ENCODE measurements around the gene VPS51. TPM values are rescaled to one million over a fixed set of nuclear protein-coding genes. Genes with fewer than 3 reads are reported as not detected.
"Not testable (repeated sequence)": the region's sequence is repeated elsewhere in the genome, so short reads cannot be mapped to it uniquely, and the experiment has no call there.

Gene VPS51
- total RNA-seq, 1 experiment from 2014 or later = 117 TPM

- Histone ChIP-seq H3K36me3 (peaks cover 39% of the 10 kb centered on the region), H3K9me3 (no peaks in the 10 kb centered on the region; the same call in 1 of the 2 replicates), H3K4me3 (peak overlapping the region; percentile 97), H3K27me3 (no peaks in the 10 kb centered on the region; the same call in 1 of the 2 replicates)
- no peak for DNase-seq
Observed at GRCh38 chr11:65133724-65134123, 37.7 kb downstream of the VPS51 start.

- H3K9me3 ChIP-seq = no peaks in the 10 kb centered on the region; the same call in 1 of the 2 replicates
- peak; percentile 90 for DNase-seq
- peak within 1 kb of the TSS; percentile 97 for H3K4me3 ChIP-seq
- peaks cover 36% of the 10 kb centered on the region for H3K36me3 ChIP-seq
- H3K27me3 ChIP-seq = no peaks in the 10 kb centered on the region; the same call in 1 of the 2 replicates
Observed at GRCh38 chr11:65134240-65134951, 38.4 kb downstream of the VPS51 start, which contains the start of gene SYVN1. Gene SYVN1 (minus strand): TSS chr11:65134519. CDS start chr11:65133601, 918 bp downstream.

DNA sequence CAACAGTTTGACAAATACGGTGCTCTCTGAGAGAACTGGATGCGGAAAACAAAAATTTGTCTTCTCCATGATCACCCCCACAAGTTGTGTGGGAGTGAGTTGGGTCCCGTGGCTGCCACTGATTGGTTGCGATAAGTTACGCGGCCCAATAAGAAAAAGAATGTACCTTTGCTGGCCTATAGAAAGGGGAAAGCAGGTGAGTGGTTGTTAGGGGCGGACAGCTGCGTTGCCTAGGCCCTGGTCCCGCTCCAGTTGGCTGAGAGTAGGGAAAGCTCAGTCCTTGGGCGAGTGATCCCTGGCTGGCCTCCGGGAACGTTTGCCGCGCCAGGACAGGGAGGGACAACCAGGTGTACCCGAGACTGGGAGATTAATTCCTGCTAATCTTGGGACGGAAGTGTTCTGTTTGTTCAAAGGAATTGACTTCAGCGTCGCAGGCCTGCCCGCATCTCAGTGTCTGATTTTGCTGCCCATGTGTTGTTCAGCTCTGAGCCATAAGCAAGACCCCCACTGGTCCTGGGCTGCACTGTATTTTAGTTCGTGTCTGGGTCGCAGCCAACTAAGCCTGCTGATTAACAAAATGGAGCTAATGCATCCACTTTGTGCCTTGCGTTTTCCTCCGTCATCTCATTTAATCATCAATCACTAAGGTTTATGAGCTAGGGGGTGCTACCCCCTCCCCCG lies 39.1 kb downstream of the VPS51 start:
- H3K36me3 ChIP-seq = peaks cover 35% of the 10 kb centered on the region
- peak; percentile 94 for DNase-seq
- H3K4me3 ChIP-seq = peak overlapping the region; percentile 97
- H3K27me3 ChIP-seq = peaks cover 2% of the 10 kb centered on the region
- H3K9me3 ChIP-seq = no peaks in the 10 kb centered on the region; the same call in 1 of the 2 replicates

DNA sequence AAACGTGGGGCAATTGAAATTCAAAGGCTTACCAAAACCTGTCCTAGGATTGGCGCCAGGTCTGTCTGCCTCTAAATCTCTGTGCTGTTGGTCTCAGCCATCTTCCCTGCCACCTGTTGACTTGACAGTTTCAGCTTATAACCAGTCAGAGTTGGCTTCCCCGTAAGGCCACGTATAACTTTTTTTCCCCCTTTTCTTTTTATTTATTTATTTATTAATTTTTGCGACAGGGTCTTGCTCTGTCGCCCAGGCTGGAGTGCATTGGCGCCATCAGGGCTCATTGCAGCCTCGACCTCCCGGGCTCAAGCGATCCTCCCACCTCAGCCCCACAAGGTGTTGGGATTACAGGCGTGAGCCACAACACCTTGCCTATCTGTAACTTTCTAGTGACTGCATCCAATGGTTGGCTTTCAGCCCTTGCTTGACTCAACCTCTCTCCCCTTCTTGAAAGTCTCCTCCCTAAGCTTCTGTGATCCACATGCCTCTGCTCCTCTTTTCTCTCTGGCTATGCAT lies 39.7 kb downstream of the VPS51 start:
- Histone ChIP-seq H3K9me3 (no peaks in the 10 kb centered on the region; the same call in 1 of the 2 replicates), H3K27me3 (peaks cover 8% of the 10 kb centered on the region), H3K4me3 (peak overlapping the region; percentile 97), H3K36me3 (peaks cover 34% of the 10 kb centered on the region)
- no peak for DNase-seq

GRCh38 chr11:65136515-65137096 lies 40.6 kb downstream of the VPS51 start:
- H3K9me3 ChIP-seq = no peaks in the 10 kb centered on the region; the same call in 1 of the 2 replicates

DNA sequence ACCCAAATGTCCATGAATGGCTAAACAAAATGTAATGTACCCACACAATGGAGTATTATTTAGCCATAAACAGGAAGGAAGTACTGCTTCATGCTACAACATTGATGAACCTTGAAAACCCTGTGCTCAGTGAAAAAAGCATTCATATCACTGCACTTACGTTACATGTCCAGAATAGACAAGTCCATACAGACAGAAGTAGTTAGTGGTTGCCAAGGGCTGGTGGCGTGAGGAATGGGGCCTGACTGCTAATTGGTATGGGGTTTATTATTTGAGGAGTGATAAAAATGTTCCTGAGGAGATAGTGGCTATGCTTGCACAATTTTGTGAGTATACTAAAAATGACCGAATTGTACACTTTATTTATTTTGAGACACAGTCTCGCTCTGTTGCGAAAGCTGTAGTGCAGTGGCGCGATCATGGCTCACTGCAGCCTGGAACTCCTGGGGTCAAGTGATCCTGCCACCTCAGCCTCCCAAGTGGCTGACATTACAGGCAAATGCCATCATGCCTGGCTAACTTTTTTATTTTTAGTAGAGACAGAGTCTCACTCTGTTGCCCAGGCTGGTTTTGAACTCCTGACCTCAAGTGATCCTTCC lies 46.0 kb downstream of the VPS51 start:
- no peaks in the 10 kb centered on the region; the same call in 1 of the 2 replicates for H3K9me3 ChIP-seq
- no peaks in the 10 kb centered on the region for H3K36me3 ChIP-seq
- peaks cover 13% of the 10 kb centered on the region for H3K27me3 ChIP-seq
- no peak overlapping the region for H3K4me3 ChIP-seq
- DNase-seq = no peak

More at GRCh38 chr11:65136515-65137096, 40.6 kb downstream of the VPS51 start:
- Histone ChIP-seq H3K27me3 (peaks cover 13% of the 10 kb centered on the region), H3K4me3 (no peak overlapping the region), H3K36me3 (peaks cover 27% of the 10 kb centered on the region)
- DNase-seq = no peak

DNA sequence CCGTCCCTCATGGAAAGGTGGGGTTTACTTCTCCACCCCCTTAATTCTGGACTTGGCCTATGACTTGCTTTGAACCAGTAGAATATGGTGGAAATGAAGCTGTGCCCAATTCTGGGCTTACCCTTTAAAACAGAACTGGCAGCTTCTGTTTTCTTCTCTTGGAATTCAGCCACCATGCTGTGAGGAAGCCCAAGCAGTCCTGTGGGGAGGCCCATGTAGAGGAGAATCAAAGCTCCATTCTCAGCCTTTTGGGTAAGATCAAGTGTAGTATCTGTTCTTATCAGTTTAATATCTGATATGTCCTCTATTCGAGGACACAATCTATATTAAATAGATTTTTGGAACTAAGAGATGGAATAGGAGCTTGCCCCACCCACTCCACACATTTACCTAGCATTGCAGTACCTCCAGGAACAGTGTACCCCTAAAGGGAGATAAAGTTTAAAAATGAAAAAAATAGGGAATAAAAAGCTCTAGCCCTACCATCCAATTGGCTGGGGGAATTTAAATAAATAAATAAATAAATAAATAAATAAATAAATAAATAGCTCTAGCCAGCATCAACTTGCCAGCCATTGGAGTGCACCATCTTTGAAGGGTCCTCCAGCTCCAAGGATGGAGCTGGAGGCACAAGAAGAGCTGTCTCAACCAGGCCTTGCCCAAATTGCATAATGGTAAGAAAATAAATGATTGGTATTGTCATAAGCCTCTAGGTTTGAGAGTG lies 51.5 kb downstream of the VPS51 start:
- no peaks in the 10 kb centered on the region for H3K36me3 ChIP-seq
- H3K27me3 ChIP-seq = no peaks in the 10 kb centered on the region

DNA sequence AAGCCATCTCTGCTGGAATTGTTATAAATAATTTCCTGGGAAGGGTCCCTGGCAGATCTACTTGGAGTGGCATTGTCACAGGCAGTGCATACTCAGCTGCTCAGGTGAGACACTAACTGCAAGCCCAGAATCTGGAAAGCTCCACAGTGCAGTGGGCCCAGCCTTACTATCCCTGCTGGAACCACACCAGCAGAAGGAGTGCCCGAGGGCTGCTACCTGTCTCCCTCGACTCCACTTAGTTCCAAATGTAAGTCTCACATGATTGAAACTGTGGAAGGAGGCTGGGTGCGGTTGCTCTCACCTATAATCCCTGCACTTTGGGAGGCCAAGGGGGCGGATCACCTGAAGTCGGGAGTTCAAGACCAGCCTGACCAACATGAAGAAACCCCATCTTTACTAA lies 52.6 kb downstream of the VPS51 start:
- DNase-seq = no peak

More for the DNA sequence above, 51.5 kb downstream of the VPS51 start:
- no peaks in the 10 kb centered on the region for H3K9me3 ChIP-seq
- DNase-seq = no peak
- no peak overlapping the region for H3K4me3 ChIP-seq

DNA sequence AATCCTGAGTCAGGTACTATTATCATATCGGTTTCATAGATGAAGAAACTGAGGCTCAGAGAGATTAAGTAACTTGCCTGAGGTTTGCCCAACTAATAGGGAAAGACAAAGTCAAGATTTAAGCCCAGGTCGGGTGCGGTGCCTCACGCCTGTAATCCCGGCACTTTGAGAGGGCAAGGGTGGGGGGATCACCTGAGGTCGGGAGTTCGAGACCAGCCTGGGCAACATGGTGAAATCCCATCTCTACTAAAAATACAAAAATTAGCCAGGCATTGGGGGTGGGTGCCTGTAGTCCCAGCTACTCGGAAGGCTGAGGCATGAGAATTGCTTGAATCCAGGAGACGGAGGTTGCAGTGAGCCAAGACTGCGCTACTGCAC lies 54.1 kb downstream of the VPS51 start:
- not testable (repeated sequence) for DNase-seq, H3K9me3 ChIP-seq, H3K4me3 ChIP-seq, H3K36me3 ChIP-seq, H3K27me3 ChIP-seq

More for the DNA sequence above, 52.6 kb downstream of the VPS51 start:
- no peaks in the 10 kb centered on the region for H3K36me3 ChIP-seq
- H3K9me3 ChIP-seq = no peaks in the 10 kb centered on the region
- no peaks in the 10 kb centered on the region for H3K27me3 ChIP-seq
- no peak overlapping the region for H3K4me3 ChIP-seq

GRCh38 chr11:65150509-65151299 lies 54.7 kb downstream of the VPS51 start:
- Histone ChIP-seq H3K27me3 (no peaks in the 10 kb centered on the region), H3K9me3 (no peaks in the 10 kb centered on the region), H3K4me3 (no peak overlapping the region), H3K36me3 (no peaks in the 10 kb centered on the region)
- peak; percentile 76 for DNase-seq

- Histone ChIP-seq H3K27me3 (no peaks in the 10 kb centered on the region), H3K4me3 (no peak overlapping the region)
- no peak for DNase-seq
Observed at GRCh38 chr11:65151331-65151899, 55.4 kb downstream of the VPS51 start.

GRCh38 chr11:65152122-65152521 lies 56.1 kb downstream of the VPS51 start:
- DNase-seq = no peak
- no peaks in the 10 kb centered on the region for H3K27me3 ChIP-seq
- H3K36me3 ChIP-seq = no peaks in the 10 kb centered on the region
- H3K9me3 ChIP-seq = no peaks in the 10 kb centered on the region
- no peak overlapping the region for H3K4me3 ChIP-seq

More at GRCh38 chr11:65151331-65151899, 55.4 kb downstream of the VPS51 start:
- Histone ChIP-seq H3K9me3 (no peaks in the 10 kb centered on the region), H3K36me3 (no peaks in the 10 kb centered on the region)

- H3K9me3 ChIP-seq = no peaks in the 10 kb centered on the region
- H3K4me3 ChIP-seq = no peak overlapping the region
- DNase-seq = no peak
- H3K27me3 ChIP-seq = no peaks in the 10 kb centered on the region
- no peaks in the 10 kb centered on the region for H3K36me3 ChIP-seq
Observed at GRCh38 chr11:65156256-65156655, 60.2 kb downstream of the VPS51 start.

- Histone ChIP-seq H3K27me3 (no peaks in the 10 kb centered on the region), H3K4me3 (no peak overlapping the region), H3K9me3 (no peaks in the 10 kb centered on the region), H3K36me3 (no peaks in the 10 kb centered on the region)
- no peak for DNase-seq
Observed at GRCh38 chr11:65156926-65157325, 60.9 kb downstream of the VPS51 start.

- no peak for DNase-seq
- H3K4me3 ChIP-seq = no peak overlapping the region
- H3K9me3 ChIP-seq = no peaks in the 10 kb centered on the region
- H3K36me3 ChIP-seq = no peaks in the 10 kb centered on the region
- no peaks in the 10 kb centered on the region for H3K27me3 ChIP-seq
Observed at GRCh38 chr11:65157336-65157735, 61.3 kb downstream of the VPS51 start.

Measured in MG63 (cell line).